ENCODE results near the gene P2RY13. TPM values are rescaled to one million over a fixed set of nuclear protein-coding genes. Genes with fewer than 3 reads are reported as not detected.

Gene P2RY13
- total and polyA plus RNA-seq, 11 donors = 0.23 to 7.3 (median 0.45) TPM

- TF ChIP-seq POLR2A (IDR thresholded peaks at IDR 0.05) = no peak
- no peak for TF ChIP-seq CTCF (IDR thresholded peaks at IDR 0.05)
- H3K27ac ChIP-seq = peak within 1 kb of the TSS in 11 of 12 donors; percentile 7 to 78 (median 39)
- no peaks in the 10 kb centered on the region for H3K9me3 ChIP-seq
- no peaks in the 10 kb centered on the region for H3K36me3 ChIP-seq
- 51 to 62% (median 55%) methylated on average over 4 of the region's 4 CpGs for WGBS, 4 donors
- DNase-seq (no peak), ATAC-seq (peak in 1 of 4 donors; percentile 31)
- H3K27me3 ChIP-seq = no peaks in the 10 kb centered on the region
- H3K4me1 ChIP-seq = peaks cover 0 to 53% (median 0%) of the 10 kb centered on the region in 12 donors
- intact Hi-C loops (cut with DNase I) = no loop called here
- H3K4me3 ChIP-seq = peak within 1 kb of the TSS in 10 of 12 donors; percentile 7 to 49 (median 36)
These were observed 51.1 kb downstream of the P2RY13 start, which contains the start of gene P2RY14 for GRCh38 chr3:151278230-151278629. Gene P2RY14 (minus strand): TSS chr3:151278542. CDS start chr3:151214316, 64,226 bp downstream.

GRCh38 chr3:151276687-151277042, 52.7 kb downstream of the P2RY13 start:
- Histone ChIP-seq H3K27me3 (no peaks in the 10 kb centered on the region), H3K4me3 (peak overlapping the region in 9 of 12 donors; percentile 19 to 49 (median 37)), H3K27ac (peak overlapping the region in 9 of 12 donors; percentile 6 to 78 (median 35)), H3K4me1 (peaks cover 0 to 52% (median 0%) of the 10 kb centered on the region in 12 donors), H3K9me3 (no peaks in the 10 kb centered on the region), H3K36me3 (no peaks in the 10 kb centered on the region)
- no peak for ATAC-seq
- no peak for DNase-seq
- 75 to 83% (median 75%) methylated on average over 6 of the region's 6 CpGs for WGBS, 4 donors
- intact Hi-C loops (cut with DNase I) = no loop called here
- TF ChIP-seq CTCF (IDR thresholded peaks at IDR 0.05) (no peak), POLR2A (IDR thresholded peaks at IDR 0.05) (no peak)

Other genes with a start within 250 kb of the P2RY13 start
- 1 to 10 TPM in 2 of 9 donors, under 1 TPM in 7; 0.12 to 2.1 (median 0.50) TPM for gene MED12L, start 243.9 kb downstream of the P2RY13 start, total RNA-seq
- under 1 TPM; 0.06 to 0.08 TPM for gene MED12L, start 243.9 kb downstream of the P2RY13 start, polyA plus RNA-seq
- gene GPR171, start 126.3 kb downstream of the P2RY13 start, total RNA-seq = 1 to 10 TPM in 1 of 9 donors, under 1 TPM in 3, not detected in 5; 0.33 to 2.1 (median 0.42) TPM
- under 1 TPM; 0.18 to 0.19 TPM for gene GPR171, start 126.3 kb downstream of the P2RY13 start, polyA plus RNA-seq
- 1 to 10 TPM; 1.9 to 8.4 (median 4.1) TPM for gene P2RY14, start 51.0 kb downstream of the P2RY13 start, total RNA-seq
- 1 to 10 TPM in 1 of 2 donors, under 1 TPM in 1; 0.75 to 2.9 TPM for gene P2RY14, start 51.0 kb downstream of the P2RY13 start, polyA plus RNA-seq
- gene GPR87, start 12.7 kb downstream of the P2RY13 start, total RNA-seq = not detected
- gene GPR87, start 12.7 kb downstream of the P2RY13 start, polyA plus RNA-seq = not detected
- gene P2RY12, start 55.2 kb upstream of the P2RY13 start, total RNA-seq = 1 to 10 TPM in 3 of 9 donors, under 1 TPM in 6; 0.40 to 3.4 (median 0.84) TPM
- under 1 TPM; 0.26 to 0.34 TPM for gene P2RY12, start 55.2 kb upstream of the P2RY13 start, polyA plus RNA-seq
- gene IGSF10, start 131.5 kb upstream of the P2RY13 start, total RNA-seq = 1 to 10 TPM in 7 of 9 donors, under 1 TPM in 2; 0.53 to 8.8 (median 1.6) TPM
- gene IGSF10, start 131.5 kb upstream of the P2RY13 start, polyA plus RNA-seq = under 1 TPM; 0.36 to 0.88 TPM

Measured in heart left ventricle (tissue), 16 donors.